ENCODE results near the gene ZC3H12D. TPM values are rescaled to one million over a fixed set of nuclear protein-coding genes. Genes with fewer than 3 reads are reported as not detected.
"Not testable (repeated sequence)": the region's sequence is repeated elsewhere in the genome, so short reads cannot be mapped to it uniquely, and the experiment has no call there.

The ZC3H12D gene
- polyA plus RNA-seq, 6 donors from 2014 or later = 4.7 to 9.2 (median 7.3) TPM

DNA sequence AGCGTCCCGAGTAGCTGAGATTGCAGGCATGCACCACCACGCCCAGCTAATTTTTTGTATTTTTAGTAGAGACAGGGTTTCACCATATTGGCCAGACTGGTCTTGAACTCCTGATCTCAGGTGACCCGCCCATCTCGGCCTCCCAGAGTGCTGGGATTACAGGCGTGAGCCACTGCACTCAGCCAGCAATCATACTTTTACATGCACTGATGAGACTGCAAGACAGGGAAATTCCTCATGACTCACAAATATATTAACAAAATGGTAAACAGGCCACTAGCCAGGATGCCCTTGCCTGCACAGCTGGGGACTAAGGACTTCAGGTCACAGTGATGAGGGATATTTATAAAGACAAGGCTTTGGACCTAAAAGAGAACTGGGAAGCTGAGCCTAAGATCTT, 11.8 kb upstream of the ZC3H12D start:
- H3K9me3 Mint-ChIP-seq; H3K36me3 Mint-ChIP-seq; H3K27me3 Mint-ChIP-seq; ATAC-seq (ENCODE audit: low read depth in 2 of 2); DNase-seq: not testable (repeated sequence)
- H3K4me3 Mint-ChIP-seq = peak overlapping the region in 4 of 8 donors; percentile 3 to 79 (median 62)
- peaks cover 30 to 62% (median 38%) of the 10 kb centered on the region in 3 donors for H3K4me1 Mint-ChIP-seq
- peak overlapping the region in 5 of 6 donors; percentile 47 to 98 (median 89) for H3K27ac Mint-ChIP-seq

DNA sequence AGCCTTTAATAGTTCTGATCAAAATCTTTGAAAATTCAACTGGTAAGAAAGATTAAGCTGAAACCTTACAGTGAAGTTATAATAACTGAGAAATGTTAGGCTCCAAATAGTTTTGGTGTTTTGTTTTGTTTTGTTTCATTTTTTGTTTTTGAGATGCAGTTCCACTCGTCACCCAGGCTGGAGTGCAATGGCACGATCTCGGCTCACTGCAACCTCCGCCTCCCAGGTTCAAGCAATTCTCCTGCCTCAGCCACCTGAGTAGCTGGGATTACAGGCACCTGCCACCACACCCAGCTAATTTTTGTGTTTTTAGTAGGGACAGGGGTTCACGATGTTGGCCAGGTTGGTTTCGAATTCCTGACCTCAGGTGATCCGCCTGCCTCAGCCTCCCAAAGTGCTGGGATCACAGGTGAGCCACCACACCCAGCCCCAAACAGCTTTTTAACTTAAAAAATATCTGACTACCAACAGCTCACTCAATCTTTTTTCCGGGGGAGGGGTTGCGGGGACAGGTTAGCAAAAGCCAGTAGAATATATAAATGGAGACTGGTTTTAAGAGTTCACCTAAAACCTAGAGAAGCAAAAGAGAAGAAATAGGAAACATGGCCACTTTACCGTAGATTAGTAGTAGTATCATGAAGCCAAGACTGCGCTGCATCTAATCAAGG, 10.7 kb upstream of the ZC3H12D start:
- H3K27ac Mint-ChIP-seq = peak overlapping the region; percentile 89 to 99 (median 94)
- not testable (repeated sequence) for H3K36me3 Mint-ChIP-seq; ATAC-seq (ENCODE audit: low read depth in 2 of 2); DNase-seq; H3K9me3 Mint-ChIP-seq; H3K27me3 Mint-ChIP-seq
- H3K4me3 Mint-ChIP-seq = peak overlapping the region in 7 of 8 donors; percentile 12 to 86 (median 68)
- peaks cover 33 to 64% (median 36%) of the 10 kb centered on the region in 3 donors for H3K4me1 Mint-ChIP-seq

DNA sequence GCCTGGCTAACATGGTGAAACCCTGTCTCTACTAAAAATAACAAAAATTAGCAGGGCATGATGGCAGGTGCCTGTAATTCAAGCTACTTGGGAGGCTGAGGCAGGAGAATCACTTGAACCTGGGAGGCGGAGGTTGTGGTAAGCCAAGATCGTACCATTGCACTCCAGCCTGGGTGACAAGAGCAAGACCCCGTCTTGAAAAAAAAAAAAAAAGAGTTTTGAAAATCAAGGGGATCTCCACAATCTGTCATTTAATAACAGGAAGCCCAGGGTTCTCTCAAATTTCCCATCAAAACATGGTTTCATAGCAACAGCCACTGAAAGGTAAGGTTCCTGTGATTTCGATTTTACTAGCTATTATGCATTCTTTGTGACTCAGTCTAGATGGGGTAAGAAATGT, 10.0 kb upstream of the ZC3H12D start:
- H3K4me3 Mint-ChIP-seq = peak overlapping the region; percentile 12 to 86 (median 68)
- DNase-seq = peak; percentile 69
- not testable (repeated sequence) for H3K9me3 Mint-ChIP-seq, H3K27me3 Mint-ChIP-seq, H3K36me3 Mint-ChIP-seq
- H3K27ac Mint-ChIP-seq = peak overlapping the region; percentile 89 to 99 (median 94)
- peak; percentile 95 for ATAC-seq (ENCODE audit: low read depth in 2 of 2)
- peaks cover 37 to 71% (median 40%) of the 10 kb centered on the region in 3 donors for H3K4me1 Mint-ChIP-seq

DNA sequence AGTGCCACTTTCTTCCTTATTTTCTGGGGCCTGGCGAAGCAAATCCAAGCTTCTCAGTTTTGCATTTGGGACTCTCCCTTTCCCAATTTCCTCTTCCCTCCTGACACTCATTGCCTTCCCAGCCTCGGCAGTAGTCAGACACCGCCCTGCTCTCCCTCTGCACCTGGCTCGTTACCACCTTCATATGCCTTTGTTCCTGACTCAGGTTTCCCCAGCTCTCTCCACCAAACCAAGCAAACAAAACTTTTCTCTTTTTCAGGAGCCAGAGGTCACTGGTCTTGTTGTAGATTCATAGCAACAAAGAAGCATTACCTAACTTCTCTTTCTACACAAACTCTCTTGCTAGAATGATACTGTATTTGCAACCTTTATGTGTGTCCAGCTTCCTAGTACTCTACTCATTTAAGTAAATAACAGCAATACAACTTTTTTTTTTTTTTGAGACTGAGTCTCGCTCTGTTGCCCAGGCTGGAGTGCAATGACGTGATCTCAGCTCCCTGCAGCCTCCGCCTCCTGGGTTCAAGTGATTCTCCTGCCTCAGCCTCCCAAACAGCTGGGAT, 9.0 kb upstream of the ZC3H12D start:
- Mint-ChIP-seq H3K4me3 (peak overlapping the region in 4 of 8 donors; percentile 3 to 70 (median 43)), H3K9me3 (no peaks in the 10 kb centered on the region), H3K4me1 (peaks cover 44 to 76% (median 47%) of the 10 kb centered on the region in 3 donors), H3K27me3 (no peaks in the 10 kb centered on the region), H3K36me3 (no peaks in the 10 kb centered on the region), H3K27ac (peak overlapping the region; percentile 29 to 99 (median 93))
- no peak for ATAC-seq (ENCODE audit: low read depth in 2 of 2)
- no peak for DNase-seq

DNA sequence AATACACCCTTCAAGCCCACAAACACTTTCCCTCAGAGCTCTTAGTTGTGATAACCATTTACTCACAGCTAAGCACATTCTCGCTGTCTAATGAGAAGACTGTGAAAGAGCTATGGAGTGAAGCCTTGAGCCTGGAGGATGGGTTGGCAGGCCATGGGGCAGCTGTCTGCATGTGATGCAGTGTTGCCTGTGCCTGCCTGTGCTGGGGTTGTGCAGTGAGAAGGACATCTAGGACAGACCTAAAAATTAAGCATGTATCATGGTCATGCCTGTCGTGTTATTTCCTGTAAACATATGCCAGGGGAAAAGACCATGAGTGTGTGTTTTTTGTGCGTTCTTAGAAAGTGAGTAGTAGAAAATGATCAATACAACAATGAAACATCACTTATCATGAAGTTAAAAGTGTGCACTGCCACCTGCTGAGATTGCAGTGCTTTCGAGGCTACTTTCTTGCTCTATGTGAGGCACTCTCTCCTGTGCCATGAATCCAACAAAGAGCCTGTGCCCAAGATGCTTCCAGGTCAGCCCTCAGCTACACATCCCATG, 8.1 kb upstream of the ZC3H12D start:
- ATAC-seq (ENCODE audit: low read depth in 2 of 2) (no peak), DNase-seq (no peak)
- H3K27ac Mint-ChIP-seq = peak overlapping the region in 5 of 6 donors; percentile 26 to 99 (median 97)
- no peaks in the 10 kb centered on the region for H3K9me3 Mint-ChIP-seq
- H3K4me3 Mint-ChIP-seq = peak overlapping the region in 1 of 8 donors; percentile 37
- H3K36me3 Mint-ChIP-seq = no peaks in the 10 kb centered on the region
- H3K27me3 Mint-ChIP-seq = no peaks in the 10 kb centered on the region
- H3K4me1 Mint-ChIP-seq = peaks cover 49 to 84% (median 56%) of the 10 kb centered on the region in 3 donors

DNA sequence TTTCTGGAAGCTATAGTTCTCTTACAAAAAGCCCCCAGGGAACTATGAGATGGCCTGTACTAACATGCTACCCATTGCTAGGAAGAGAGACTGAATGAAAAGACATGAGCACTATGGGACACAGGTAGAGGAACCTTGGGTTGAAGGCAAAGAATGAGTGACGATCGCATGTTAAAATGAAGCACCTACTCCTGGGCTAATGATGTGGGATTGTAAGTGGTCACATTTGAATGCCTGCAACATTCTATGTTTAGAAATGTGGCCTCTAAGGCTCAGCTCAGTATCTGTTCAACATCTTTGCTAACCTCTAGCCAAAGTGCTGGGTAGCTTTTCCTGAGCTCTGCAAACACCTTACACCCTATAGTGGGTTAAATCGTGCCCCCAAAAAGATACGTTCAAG, 5.2 kb upstream of the ZC3H12D start:
- peak overlapping the region; percentile 38 to 99 (median 79) for H3K27ac Mint-ChIP-seq
- no peaks in the 10 kb centered on the region for H3K9me3 Mint-ChIP-seq
- no peaks in the 10 kb centered on the region for H3K27me3 Mint-ChIP-seq
- H3K4me1 Mint-ChIP-seq = peaks cover 50 to 85% (median 65%) of the 10 kb centered on the region in 3 donors
- ATAC-seq (ENCODE audit: low read depth in 2 of 2) (no peak), DNase-seq (no peak)
- no peaks in the 10 kb centered on the region for H3K36me3 Mint-ChIP-seq
- H3K4me3 Mint-ChIP-seq = peak overlapping the region in 3 of 8 donors; percentile 36 to 71 (median 43)

DNA sequence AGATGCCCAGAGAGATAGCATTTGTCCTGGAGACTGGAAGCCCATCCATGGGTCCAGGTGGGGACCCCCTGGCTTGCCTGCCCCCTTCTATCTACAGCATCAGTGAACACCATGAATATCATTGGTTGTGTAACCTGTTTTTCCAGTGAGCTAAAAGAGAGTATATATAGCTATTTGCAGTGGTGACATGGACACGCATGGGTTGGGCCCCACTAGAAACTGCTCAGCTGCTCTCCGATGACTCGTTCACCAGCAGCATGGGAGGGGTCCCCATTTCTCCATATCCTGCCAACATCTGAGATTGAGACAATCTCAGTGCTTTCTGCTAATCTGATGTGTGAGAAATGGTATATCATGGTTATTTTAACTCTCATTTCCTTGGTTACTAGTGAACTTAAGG, 4.0 kb upstream of the ZC3H12D start:
- DNase-seq (peak; percentile 51), ATAC-seq (ENCODE audit: low read depth in 2 of 2) (peak; percentile 29 to 60)
- H3K36me3 Mint-ChIP-seq = no peaks in the 10 kb centered on the region
- peak overlapping the region in 7 of 8 donors; percentile 38 to 83 (median 64) for H3K4me3 Mint-ChIP-seq
- no peaks in the 10 kb centered on the region for H3K27me3 Mint-ChIP-seq
- peaks cover 55 to 85% (median 64%) of the 10 kb centered on the region in 3 donors for H3K4me1 Mint-ChIP-seq
- no peaks in the 10 kb centered on the region for H3K9me3 Mint-ChIP-seq
- H3K27ac Mint-ChIP-seq = peak overlapping the region; percentile 73 to 99 (median 92)

- Mint-ChIP-seq H3K4me1 (peaks cover 58 to 86% (median 67%) of the 10 kb centered on the region in 3 donors), H3K9me3 (no peaks in the 10 kb centered on the region), H3K27ac (peak overlapping the region; percentile 63 to 99 (median 90)), H3K4me3 (peak overlapping the region in 7 of 8 donors; percentile 19 to 82 (median 39)), H3K36me3 (no peaks in the 10 kb centered on the region), H3K27me3 (no peaks in the 10 kb centered on the region)
- no peak for ATAC-seq (ENCODE audit: low read depth in 2 of 2)
- DNase-seq = no peak
Measured at GRCh38 chr6:149487316-149487715, 2.5 kb upstream of the ZC3H12D start.

GRCh38 chr6:149483849-149484655, 762 bp downstream of the ZC3H12D start:
- peaks cover 0 to 1% (median 0%) of the 10 kb centered on the region in 7 donors for H3K9me3 Mint-ChIP-seq
- H3K4me1 Mint-ChIP-seq = peaks cover 68 to 99% (median 86%) of the 10 kb centered on the region in 3 donors
- ATAC-seq (ENCODE audit: low read depth in 2 of 2) = no peak
- H3K27ac Mint-ChIP-seq = peak overlapping the region; percentile 96 to 100 (median 99)
- no peaks in the 10 kb centered on the region for H3K27me3 Mint-ChIP-seq
- DNase-seq = no peak
- peak overlapping the region; percentile 94 to 99 (median 97) for H3K4me3 Mint-ChIP-seq
- H3K36me3 Mint-ChIP-seq = peaks cover 0 to 12% of the 10 kb centered on the region in 2 donors

DNA sequence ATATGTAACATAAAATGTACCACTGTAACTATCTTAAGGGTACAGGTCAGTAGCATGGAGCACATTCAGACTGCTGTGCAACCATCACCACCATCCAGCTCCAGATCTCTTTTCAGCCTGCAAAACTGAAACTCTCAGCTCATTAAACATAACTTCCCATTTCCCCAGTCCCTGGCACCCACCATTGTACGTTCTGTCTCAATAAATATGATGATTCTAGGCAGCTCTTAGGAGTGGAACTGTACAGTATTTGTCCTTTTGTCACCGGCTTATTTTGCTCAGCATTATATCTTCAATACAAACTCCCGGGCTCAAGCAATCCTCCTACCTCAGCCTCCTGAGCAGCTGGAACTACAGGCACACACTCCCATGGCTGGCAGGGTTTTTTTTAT, 1.5 kb downstream of the ZC3H12D start:
- peak overlapping the region; percentile 96 to 100 (median 99) for H3K27ac Mint-ChIP-seq
- H3K4me1 Mint-ChIP-seq = peaks cover 68 to 99% (median 86%) of the 10 kb centered on the region in 3 donors
- H3K27me3 Mint-ChIP-seq = no peaks in the 10 kb centered on the region
- peaks cover 0 to 13% of the 10 kb centered on the region in 2 donors for H3K36me3 Mint-ChIP-seq
- DNase-seq (peak; percentile 78), ATAC-seq (ENCODE audit: low read depth in 2 of 2) (peak; percentile 27 to 28)
- peak overlapping the region; percentile 94 to 99 (median 97) for H3K4me3 Mint-ChIP-seq
- peaks cover 0 to 1% (median 0%) of the 10 kb centered on the region in 7 donors for H3K9me3 Mint-ChIP-seq

- H3K4me1 Mint-ChIP-seq = peaks cover 72 to 98% (median 81%) of the 10 kb centered on the region in 3 donors
- H3K9me3 Mint-ChIP-seq = peaks cover 0 to 1% (median 0%) of the 10 kb centered on the region in 7 donors
- ATAC-seq (ENCODE audit: low read depth in 2 of 2) (peak; percentile 11 to 14), DNase-seq (no peak)
- H3K4me3 Mint-ChIP-seq = peak overlapping the region; percentile 86 to 99 (median 97)
- H3K36me3 Mint-ChIP-seq = peaks cover 0 to 13% of the 10 kb centered on the region in 2 donors
- H3K27me3 Mint-ChIP-seq = no peaks in the 10 kb centered on the region
- H3K27ac Mint-ChIP-seq = peak overlapping the region; percentile 99 to 100 (median 100)
Measured at GRCh38 chr6:149482545-149483333, 2.1 kb downstream of the ZC3H12D start.

DNA sequence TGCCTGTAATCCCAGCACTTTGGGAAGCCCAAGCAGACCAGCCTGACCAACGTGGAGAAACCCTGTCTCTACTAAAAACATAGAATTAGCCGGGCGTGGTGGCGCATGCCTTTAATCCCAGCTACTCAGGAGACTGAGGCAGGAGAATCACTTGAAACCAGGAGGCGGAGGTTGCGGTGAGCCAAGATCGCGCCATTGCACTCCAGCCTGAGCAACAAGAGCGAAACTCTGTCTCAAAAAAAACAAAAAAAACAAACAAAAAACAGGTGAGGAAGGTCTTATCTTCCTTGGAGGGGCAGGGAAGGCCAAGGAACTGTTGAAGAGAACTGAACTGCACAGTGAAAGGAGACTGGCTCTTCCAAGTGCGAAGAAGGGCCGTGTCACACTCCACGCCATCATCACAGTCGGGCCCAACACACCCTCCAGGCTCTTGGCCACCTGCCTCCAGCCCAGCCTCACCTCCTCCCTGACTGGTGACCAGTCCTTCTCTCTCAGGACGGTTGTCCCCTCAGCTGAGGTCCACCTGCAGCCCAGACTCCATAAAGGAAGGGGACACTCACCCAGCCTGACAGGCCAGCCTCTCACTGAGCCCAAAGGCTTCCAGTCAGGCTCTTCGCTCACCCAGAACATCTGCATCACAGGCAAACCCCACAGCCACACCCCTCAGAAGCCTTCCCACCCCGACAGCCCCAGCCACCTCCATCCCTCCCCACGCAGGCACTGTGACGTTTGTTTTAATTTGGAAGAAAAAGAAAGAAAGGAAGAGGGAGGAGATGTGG, 4.1 kb downstream of the ZC3H12D start:
- H3K36me3 Mint-ChIP-seq = peaks cover 0 to 13% of the 10 kb centered on the region in 2 donors
- peak; percentile 66 for DNase-seq
- no peaks in the 10 kb centered on the region for H3K27me3 Mint-ChIP-seq
- H3K27ac Mint-ChIP-seq = peak overlapping the region; percentile 99 to 100 (median 100)
- peak overlapping the region; percentile 86 to 99 (median 97) for H3K4me3 Mint-ChIP-seq
- peaks cover 82 to 98% (median 90%) of the 10 kb centered on the region in 3 donors for H3K4me1 Mint-ChIP-seq
- H3K9me3 Mint-ChIP-seq = peaks cover 0 to 1% (median 0%) of the 10 kb centered on the region in 7 donors
- ATAC-seq (ENCODE audit: low read depth in 2 of 2) = peak; percentile 8 to 39

Measured in naive B cell (primary cell).